KOPT-K1 (cell line): ENCODE measurements around the gene SOX1.

Experiments
- H3K27ac ChIP-seq: fragments of 200-600 bp; sonication (generic); 2 replicates; pipeline ENCODE4 v1.5.1; 2016; ENCODE audit warnings: antibody characterized with exemption, mild to moderate bottlenecking, low read depth, low read length; ENCODE audit not compliant: poor library complexity, severe bottlenecking
- H3K36me3 ChIP-seq: fragments of 200-600 bp; sonication (generic); 2 replicates; pipeline ENCODE4 v1.5.1; 2017; ENCODE audit warnings: antibody characterized with exemption, mild to moderate bottlenecking, low read length, moderate library complexity; ENCODE audit not compliant: insufficient read depth
- H3K9me3 ChIP-seq: fragments of 200-600 bp; sonication (generic); 2 replicates; pipeline ENCODE4 v1.5.1; 2017; ENCODE audit warnings: antibody characterized with exemption, low read length, mild to moderate bottlenecking; ENCODE audit not compliant: insufficient read depth, poor library complexity, severe bottlenecking

The SOX1 gene

GRCh38 chr13:112067116-112067741 is at the start of gene SOX1:
Gene SOX1 (plus strand): TSS chr13:112067149. CDS start chr13:112067659, 510 bp downstream.
- H3K27ac ChIP-seq = no peak within 1 kb of the TSS
- no peaks in the 10 kb centered on the region for H3K36me3 ChIP-seq
- no peaks in the 10 kb centered on the region for H3K9me3 ChIP-seq

- Histone ChIP-seq H3K27ac (no peak overlapping the region), H3K36me3 (no peaks in the 10 kb centered on the region), H3K9me3 (no peaks in the 10 kb centered on the region)
Observed at GRCh38 chr13:112024577-112024976, 42.4 kb upstream of the SOX1 start.

GRCh38 chr13:112027250-112027649 is 39.7 kb upstream of the SOX1 start:
- no peak overlapping the region for H3K27ac ChIP-seq
- H3K9me3 ChIP-seq = no peaks in the 10 kb centered on the region
- no peaks in the 10 kb centered on the region for H3K36me3 ChIP-seq

GRCh38 chr13:112028481-112028880 is 38.5 kb upstream of the SOX1 start:
- H3K27ac ChIP-seq = no peak overlapping the region
- no peaks in the 10 kb centered on the region for H3K36me3 ChIP-seq
- no peaks in the 10 kb centered on the region for H3K9me3 ChIP-seq

GRCh38 chr13:112029143-112029542 is 37.8 kb upstream of the SOX1 start:
- Histone ChIP-seq H3K36me3 (no peaks in the 10 kb centered on the region), H3K27ac (no peak overlapping the region), H3K9me3 (no peaks in the 10 kb centered on the region)

- no peaks in the 10 kb centered on the region for H3K36me3 ChIP-seq
- no peak overlapping the region for H3K27ac ChIP-seq
- no peaks in the 10 kb centered on the region for H3K9me3 ChIP-seq
Observed at GRCh38 chr13:112032186-112032993, 34.6 kb upstream of the SOX1 start.

GRCh38 chr13:112034231-112034630 is 32.7 kb upstream of the SOX1 start:
- H3K9me3 ChIP-seq = peaks cover 6% of the 10 kb centered on the region

GRCh38 chr13:112034846-112035245 is 32.1 kb upstream of the SOX1 start:
- Histone ChIP-seq H3K9me3 (peaks cover 6% of the 10 kb centered on the region), H3K27ac (no peak overlapping the region), H3K36me3 (no peaks in the 10 kb centered on the region)

More at GRCh38 chr13:112034231-112034630, 32.7 kb upstream of the SOX1 start:
- no peak overlapping the region for H3K27ac ChIP-seq
- H3K36me3 ChIP-seq = no peaks in the 10 kb centered on the region

GRCh38 chr13:112042496-112042895 is 24.5 kb upstream of the SOX1 start:
- H3K27ac ChIP-seq = no peak overlapping the region
- H3K36me3 ChIP-seq = no peaks in the 10 kb centered on the region
- peaks cover 19% of the 10 kb centered on the region for H3K9me3 ChIP-seq

- Histone ChIP-seq H3K36me3 (no peaks in the 10 kb centered on the region), H3K9me3 (peaks cover 29% of the 10 kb centered on the region), H3K27ac (no peak overlapping the region)
Observed at GRCh38 chr13:112052213-112052612, 14.7 kb upstream of the SOX1 start.

GRCh38 chr13:112053167-112053743 is 13.7 kb upstream of the SOX1 start:
- Histone ChIP-seq H3K9me3 (peaks cover 23% of the 10 kb centered on the region), H3K36me3 (no peaks in the 10 kb centered on the region), H3K27ac (no peak overlapping the region)

- no peaks in the 10 kb centered on the region for H3K36me3 ChIP-seq
- H3K27ac ChIP-seq = no peak overlapping the region
- H3K9me3 ChIP-seq = peaks cover 23% of the 10 kb centered on the region
Observed at GRCh38 chr13:112053744-112054615, 13.0 kb upstream of the SOX1 start.

- Histone ChIP-seq H3K9me3 (peaks cover 23% of the 10 kb centered on the region), H3K36me3 (no peaks in the 10 kb centered on the region), H3K27ac (no peak overlapping the region)
Observed at GRCh38 chr13:112054616-112055015, 12.3 kb upstream of the SOX1 start.

- Histone ChIP-seq H3K36me3 (no peaks in the 10 kb centered on the region), H3K9me3 (peaks cover 23% of the 10 kb centered on the region), H3K27ac (no peak overlapping the region)
Observed at GRCh38 chr13:112055036-112055914, 11.7 kb upstream of the SOX1 start.
